ENCODE results near the gene KSR2.

KSR2 gene

DNA sequence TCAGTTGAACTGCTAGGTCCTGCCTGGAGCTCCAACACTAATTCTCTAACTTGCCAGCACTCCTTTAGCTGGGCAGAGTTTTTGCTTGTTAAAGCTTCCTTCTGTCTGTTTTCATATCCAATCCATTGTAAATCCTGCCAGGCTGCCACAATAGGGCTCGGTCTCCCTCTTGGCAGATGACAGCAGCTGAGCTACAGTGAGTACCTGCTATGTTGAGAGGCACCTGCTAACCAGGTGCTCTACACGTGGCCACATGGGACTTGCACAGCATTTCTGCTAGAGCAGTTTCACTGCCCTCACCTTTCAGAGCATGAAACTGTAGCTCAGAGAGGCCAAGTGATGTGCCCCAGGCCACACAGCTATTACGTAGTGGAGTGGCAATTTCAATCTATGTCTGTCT is 500.8 kb downstream of the KSR2 start:
- H3K9me3 Mint-ChIP-seq, result peaks cover 4% of the 10 kb centered on the region
- no peaks in the 10 kb centered on the region for H3K4me1 Mint-ChIP-seq (ENCODE audit: low read depth)
- H3K27ac Mint-ChIP-seq, result no peak overlapping the region
- H3K4me3 Mint-ChIP-seq, result no peak overlapping the region
- no peaks in the 10 kb centered on the region for H3K36me3 Mint-ChIP-seq (ENCODE audit: low read depth)
- no peaks in the 10 kb centered on the region for H3K27me3 Mint-ChIP-seq (ENCODE audit: low read depth)

DNA sequence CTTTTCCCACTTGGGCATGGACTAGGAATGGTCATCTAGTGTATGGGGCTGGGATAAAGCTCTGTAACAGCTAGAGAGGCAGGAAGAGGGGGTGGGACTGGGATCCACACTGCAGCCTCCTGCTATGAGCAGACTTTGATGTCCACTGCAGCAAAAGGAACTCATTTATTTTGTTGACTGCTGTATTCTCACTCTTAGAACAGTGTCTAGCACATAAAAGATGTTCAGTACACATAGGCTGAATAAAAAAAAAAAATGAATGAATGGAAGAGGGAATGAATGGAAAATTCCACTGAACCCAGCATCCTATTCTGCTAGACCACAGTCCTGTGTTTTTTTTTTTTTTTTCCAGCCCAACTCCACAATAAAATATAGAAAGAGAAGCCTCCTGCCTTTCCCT is 501.2 kb downstream of the KSR2 start:
- Mint-ChIP-seq H3K36me3 (ENCODE audit: low read depth) (no peaks in the 10 kb centered on the region), H3K9me3 (peaks cover 6% of the 10 kb centered on the region), H3K4me3 (no peak overlapping the region)

GRCh38 chr12:117466677-117467362 is 502.0 kb downstream of the KSR2 start:
- no peak overlapping the region for H3K27ac Mint-ChIP-seq
- H3K27me3 Mint-ChIP-seq (ENCODE audit: low read depth), result no peaks in the 10 kb centered on the region
- H3K4me3 Mint-ChIP-seq, result no peak overlapping the region
- no peaks in the 10 kb centered on the region for H3K36me3 Mint-ChIP-seq (ENCODE audit: low read depth)
- H3K4me1 Mint-ChIP-seq (ENCODE audit: low read depth), result no peaks in the 10 kb centered on the region
- H3K9me3 Mint-ChIP-seq, result peaks cover 11% of the 10 kb centered on the region

More for the DNA sequence above, 501.2 kb downstream of the KSR2 start:
- Mint-ChIP-seq H3K27ac (no peak overlapping the region), H3K27me3 (ENCODE audit: low read depth) (no peaks in the 10 kb centered on the region), H3K4me1 (ENCODE audit: low read depth) (no peaks in the 10 kb centered on the region)

- Mint-ChIP-seq H3K4me1 (ENCODE audit: low read depth) (no peaks in the 10 kb centered on the region), H3K9me3 (peaks cover 6% of the 10 kb centered on the region), H3K4me3 (no peak overlapping the region), H3K27me3 (ENCODE audit: low read depth) (no peaks in the 10 kb centered on the region), H3K27ac (no peak overlapping the region), H3K36me3 (ENCODE audit: low read depth) (no peaks in the 10 kb centered on the region)
Measured at GRCh38 chr12:117461732-117462131, 507.1 kb downstream of the KSR2 start.

DNA sequence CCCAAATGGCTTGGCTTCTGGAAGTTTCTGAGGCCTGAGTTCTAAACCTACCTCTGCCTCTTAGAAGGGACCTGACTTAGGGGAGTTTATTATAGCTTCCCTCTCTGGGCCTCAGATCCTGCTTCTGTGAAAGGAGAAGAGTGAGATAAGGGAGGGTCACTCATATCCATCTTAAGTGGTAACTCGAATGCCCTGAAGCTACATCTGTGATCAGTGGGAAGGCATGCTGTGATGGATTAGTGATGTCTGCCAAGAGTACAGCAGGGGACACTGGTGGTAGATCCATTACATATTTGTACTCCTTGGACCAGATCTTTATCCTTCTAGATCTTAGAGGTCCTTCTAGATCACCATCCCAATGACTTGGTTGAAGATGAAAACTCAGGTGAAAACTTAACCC is 509.6 kb downstream of the KSR2 start:
- Mint-ChIP-seq H3K4me1 (ENCODE audit: low read depth) (no peaks in the 10 kb centered on the region), H3K27me3 (ENCODE audit: low read depth) (no peaks in the 10 kb centered on the region), H3K36me3 (ENCODE audit: low read depth) (no peaks in the 10 kb centered on the region), H3K9me3 (peaks cover 6% of the 10 kb centered on the region), H3K4me3 (no peak overlapping the region), H3K27ac (no peak overlapping the region)

DNA sequence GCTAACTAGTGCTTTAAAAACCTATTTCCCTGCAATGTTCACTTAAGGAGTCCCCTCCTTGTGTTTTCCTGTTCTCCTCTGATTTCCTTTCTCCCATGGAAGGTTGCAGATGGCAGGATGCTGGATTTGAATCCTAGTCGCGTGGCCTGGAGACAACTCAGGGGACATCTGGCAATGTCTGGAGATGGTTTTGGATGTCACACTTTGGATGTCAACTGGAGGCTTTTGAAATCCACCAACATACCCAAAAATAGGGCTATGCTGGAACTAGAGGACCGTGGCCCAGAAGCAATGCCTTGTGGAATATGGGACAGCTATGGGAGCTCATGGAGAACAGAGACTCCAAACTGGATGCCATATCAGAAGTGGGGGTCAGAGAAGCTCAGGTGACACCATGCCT is 511.6 kb downstream of the KSR2 start:
- Mint-ChIP-seq H3K36me3 (ENCODE audit: low read depth) (no peaks in the 10 kb centered on the region), H3K27ac (no peak overlapping the region), H3K27me3 (ENCODE audit: low read depth) (no peaks in the 10 kb centered on the region), H3K4me3 (no peak overlapping the region), H3K9me3 (peaks cover 4% of the 10 kb centered on the region), H3K4me1 (ENCODE audit: low read depth) (no peaks in the 10 kb centered on the region)

DNA sequence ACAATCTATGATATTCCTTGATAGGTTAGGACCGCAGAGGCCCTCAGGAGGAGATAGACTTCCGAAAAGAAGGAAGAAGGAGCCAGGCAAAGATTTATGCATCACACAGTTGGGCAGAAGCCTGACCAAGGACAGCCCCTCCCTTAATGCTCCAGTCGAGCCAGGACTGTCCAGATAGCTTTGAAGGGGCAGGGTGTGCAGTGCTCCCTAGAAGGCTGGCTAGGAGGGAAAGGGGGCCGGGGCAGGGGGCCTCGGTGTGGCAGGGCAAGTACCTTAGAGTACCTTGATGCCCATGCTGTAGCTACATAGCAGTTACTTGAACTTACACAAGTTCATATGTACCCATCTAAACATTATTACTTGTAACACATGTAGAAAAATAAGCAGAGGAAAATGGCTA is 512.7 kb downstream of the KSR2 start:
- Mint-ChIP-seq H3K4me1 (ENCODE audit: low read depth) (no peaks in the 10 kb centered on the region), H3K9me3 (peaks cover 3% of the 10 kb centered on the region), H3K27ac (no peak overlapping the region), H3K4me3 (no peak overlapping the region), H3K36me3 (ENCODE audit: low read depth) (no peaks in the 10 kb centered on the region), H3K27me3 (ENCODE audit: low read depth) (no peaks in the 10 kb centered on the region)

DNA sequence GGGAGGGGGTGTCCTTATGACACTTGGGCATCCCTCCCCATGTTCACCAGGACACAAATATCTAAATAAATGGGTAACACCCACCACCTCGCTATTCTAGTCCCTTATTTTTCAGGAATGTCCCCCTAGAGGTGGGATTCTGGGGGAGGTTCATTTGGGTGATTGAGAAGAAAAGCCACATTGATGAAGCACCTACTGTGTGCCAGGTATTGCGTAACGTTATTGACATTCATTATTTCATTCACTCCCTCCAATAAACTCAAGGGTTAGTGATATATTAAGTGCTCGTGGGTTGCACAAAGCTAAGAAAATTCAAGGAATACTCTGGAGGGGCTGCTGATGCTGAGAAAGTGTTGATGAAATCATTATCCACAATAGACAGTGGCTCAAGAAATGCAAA is 514.8 kb downstream of the KSR2 start:
- Mint-ChIP-seq H3K9me3 (peaks cover 3% of the 10 kb centered on the region), H3K27ac (no peak overlapping the region), H3K4me1 (ENCODE audit: low read depth) (no peaks in the 10 kb centered on the region)

DNA sequence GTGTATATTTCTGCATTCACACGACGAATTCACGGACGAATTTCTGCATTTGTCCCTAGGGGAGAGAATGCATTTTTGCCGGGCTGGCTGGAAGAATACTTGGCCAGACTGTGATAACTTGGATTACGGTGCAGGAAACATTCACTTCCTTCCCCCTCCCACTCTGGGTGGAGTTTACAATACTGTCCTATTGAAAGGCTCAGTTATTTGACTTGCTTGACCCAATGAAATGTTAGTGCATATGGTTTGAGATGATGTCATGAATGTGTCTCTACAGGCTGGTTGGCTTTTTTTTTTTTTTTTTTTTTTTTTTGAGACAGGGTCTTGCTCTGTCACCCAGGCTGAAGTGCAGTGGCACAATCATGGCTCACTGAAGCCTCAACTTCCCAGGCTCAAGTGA is 516.7 kb downstream of the KSR2 start:
- Mint-ChIP-seq H3K9me3 (peaks cover 3% of the 10 kb centered on the region), H3K27me3 (ENCODE audit: low read depth) (no peaks in the 10 kb centered on the region), H3K4me1 (ENCODE audit: low read depth) (no peaks in the 10 kb centered on the region), H3K27ac (no peak overlapping the region), H3K36me3 (ENCODE audit: low read depth) (no peaks in the 10 kb centered on the region), H3K4me3 (no peak overlapping the region)

More for the DNA sequence above, 514.8 kb downstream of the KSR2 start:
- Mint-ChIP-seq H3K4me3 (no peak overlapping the region), H3K27me3 (ENCODE audit: low read depth) (no peaks in the 10 kb centered on the region), H3K36me3 (ENCODE audit: low read depth) (no peaks in the 10 kb centered on the region)

DNA sequence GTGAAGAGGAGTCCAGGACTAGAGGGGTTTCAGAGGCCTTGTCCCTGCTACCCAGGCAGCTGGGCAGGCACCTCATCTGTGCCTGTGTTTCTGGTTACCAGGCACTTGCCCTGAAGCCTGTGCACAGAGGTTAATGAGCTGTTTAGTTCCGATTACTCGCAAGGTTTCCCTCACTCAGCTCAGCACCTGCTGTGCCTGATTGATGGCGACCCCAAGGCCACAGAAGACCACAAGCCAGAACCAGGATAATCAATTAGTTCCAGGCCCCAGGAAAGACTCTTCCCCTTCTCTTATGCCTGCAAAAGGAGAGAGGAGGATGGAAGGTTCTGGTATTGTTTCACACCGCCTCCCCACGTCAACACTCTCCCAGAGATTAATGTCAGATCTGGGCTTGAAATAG is 518.6 kb downstream of the KSR2 start:
- no peaks in the 10 kb centered on the region for H3K4me1 Mint-ChIP-seq (ENCODE audit: low read depth)
- H3K9me3 Mint-ChIP-seq, result peaks cover 3% of the 10 kb centered on the region
- no peaks in the 10 kb centered on the region for H3K27me3 Mint-ChIP-seq (ENCODE audit: low read depth)
- no peak overlapping the region for H3K4me3 Mint-ChIP-seq
- no peaks in the 10 kb centered on the region for H3K36me3 Mint-ChIP-seq (ENCODE audit: low read depth)
- H3K27ac Mint-ChIP-seq, result no peak overlapping the region

GRCh38 chr12:117447665-117448366 is 521.0 kb downstream of the KSR2 start:
- H3K9me3 Mint-ChIP-seq, result peaks cover 3% of the 10 kb centered on the region
- no peaks in the 10 kb centered on the region for H3K27me3 Mint-ChIP-seq (ENCODE audit: low read depth)
- no peak overlapping the region for H3K4me3 Mint-ChIP-seq
- no peaks in the 10 kb centered on the region for H3K36me3 Mint-ChIP-seq (ENCODE audit: low read depth)
- no peaks in the 10 kb centered on the region for H3K4me1 Mint-ChIP-seq (ENCODE audit: low read depth)
- no peak overlapping the region for H3K27ac Mint-ChIP-seq

DNA sequence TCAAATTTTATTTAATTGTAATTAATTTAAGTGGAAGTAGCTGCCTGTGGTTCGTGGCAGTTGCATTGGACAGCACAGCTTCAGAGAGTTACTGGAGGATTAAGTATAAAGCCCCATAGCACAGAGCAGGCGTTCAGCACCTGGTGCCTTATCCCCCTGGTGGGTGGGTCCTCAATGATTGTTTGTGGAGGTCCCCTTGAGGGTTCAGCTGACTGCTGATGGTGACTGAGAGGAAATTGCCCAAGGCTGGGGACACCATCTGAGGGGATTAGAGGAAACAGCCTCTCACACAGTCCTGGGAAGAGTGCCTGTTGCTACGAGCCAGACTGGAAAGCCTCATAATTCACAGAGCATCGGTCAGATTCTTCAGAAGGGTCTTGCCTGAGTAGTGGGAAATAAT is 524.0 kb downstream of the KSR2 start:
- no peak overlapping the region for H3K27ac Mint-ChIP-seq

DNA sequence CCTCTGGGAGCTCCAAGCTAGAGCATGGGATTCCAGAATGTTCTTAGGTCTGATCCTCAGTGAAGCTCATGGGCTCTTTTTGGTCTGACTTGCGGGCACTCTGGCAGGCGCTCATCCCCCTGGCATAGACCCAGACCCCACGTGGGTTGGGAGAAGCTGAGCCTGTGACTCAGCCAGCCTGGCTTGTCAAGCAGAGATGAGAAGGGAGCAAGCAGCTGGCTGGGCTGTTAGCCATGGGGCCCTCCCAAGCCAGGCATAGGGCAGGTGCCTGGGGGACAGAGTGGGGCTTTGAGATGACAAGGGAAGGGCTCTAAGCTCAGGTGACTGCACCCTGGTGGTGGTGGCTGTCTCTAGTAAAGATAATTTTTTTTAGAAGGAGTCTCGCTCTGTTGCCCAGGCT is 527.0 kb downstream of the KSR2 start:
- no peak overlapping the region for H3K4me3 Mint-ChIP-seq
- H3K27me3 Mint-ChIP-seq (ENCODE audit: low read depth), result no peaks in the 10 kb centered on the region
- no peaks in the 10 kb centered on the region for H3K36me3 Mint-ChIP-seq (ENCODE audit: low read depth)
- no peaks in the 10 kb centered on the region for H3K4me1 Mint-ChIP-seq (ENCODE audit: low read depth)
- no peak overlapping the region for H3K27ac Mint-ChIP-seq
- no peaks in the 10 kb centered on the region for H3K9me3 Mint-ChIP-seq

More for the DNA sequence above, 524.0 kb downstream of the KSR2 start:
- H3K36me3 Mint-ChIP-seq (ENCODE audit: low read depth), result no peaks in the 10 kb centered on the region
- H3K27me3 Mint-ChIP-seq (ENCODE audit: low read depth), result no peaks in the 10 kb centered on the region
- H3K9me3 Mint-ChIP-seq, result no peaks in the 10 kb centered on the region
- no peak overlapping the region for H3K4me3 Mint-ChIP-seq
- H3K4me1 Mint-ChIP-seq (ENCODE audit: low read depth), result no peaks in the 10 kb centered on the region

GRCh38 chr12:117440384-117440783 is 528.4 kb downstream of the KSR2 start:
- Mint-ChIP-seq H3K27me3 (ENCODE audit: low read depth) (no peaks in the 10 kb centered on the region), H3K4me3 (no peak overlapping the region), H3K9me3 (no peaks in the 10 kb centered on the region), H3K27ac (no peak overlapping the region), H3K4me1 (ENCODE audit: low read depth) (no peaks in the 10 kb centered on the region), H3K36me3 (ENCODE audit: low read depth) (no peaks in the 10 kb centered on the region)

DNA sequence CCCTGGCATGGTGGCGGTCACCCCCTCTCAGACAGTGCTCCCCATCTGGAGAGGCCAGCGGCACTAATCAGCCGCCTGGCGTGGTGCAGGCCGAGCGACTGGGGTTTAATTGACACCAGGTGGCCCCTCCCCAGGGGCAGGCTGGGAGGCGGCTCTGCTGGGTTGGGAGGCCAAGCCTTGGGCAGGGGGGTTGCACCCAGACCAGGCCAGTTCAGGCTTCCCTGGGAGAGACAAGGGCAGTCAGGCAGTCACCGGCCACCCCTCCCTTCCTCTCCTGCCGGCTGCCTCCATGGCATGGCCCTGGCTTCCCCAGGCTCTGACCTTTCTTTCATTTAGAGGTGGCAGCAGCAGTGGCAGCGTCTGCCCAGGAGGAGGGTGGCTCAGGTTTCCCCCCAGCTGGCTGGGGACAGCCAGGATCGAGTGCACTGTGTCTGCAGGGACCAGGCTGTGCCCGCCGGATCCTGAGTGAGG is 529.2 kb downstream of the KSR2 start:
- H3K27ac Mint-ChIP-seq, result no peak overlapping the region
- H3K36me3 Mint-ChIP-seq (ENCODE audit: low read depth), result no peaks in the 10 kb centered on the region
- no peaks in the 10 kb centered on the region for H3K4me1 Mint-ChIP-seq (ENCODE audit: low read depth)
- H3K4me3 Mint-ChIP-seq, result no peak overlapping the region
- H3K27me3 Mint-ChIP-seq (ENCODE audit: low read depth), result no peaks in the 10 kb centered on the region
- no peaks in the 10 kb centered on the region for H3K9me3 Mint-ChIP-seq
